Esophagus muscularis mucosa (tissue), 4 donors: ENCODE data around the gene DMPK.

Source experiments
- EP300 ChIP-seq: sonication (generic); formaldehyde crosslinking; IDR thresholded peaks from one replicate; pipeline ENCODE4 v1.6.1; 2017; ENCODE audit warnings: antibody characterized with exemption
- POLR2A ChIP-seq: fragments of 450-650 bp; IDR thresholded peaks from one replicate; pipeline ENCODE4 v1.6.1; 2017; ENCODE audit warnings: antibody characterized with exemption, moderate library complexity, mild to moderate bottlenecking, low read depth
- POLR2AphosphoS5 ChIP-seq, 2 donors: sonication (generic); formaldehyde crosslinking; IDR thresholded peaks; one replicate each; pipeline ENCODE4 v1.6.1; 2017; ENCODE audit warnings: antibody characterized with exemption in 2 of 2
- TF ChIP-seq, protein P1 (sequence below), 3 experiments: fragments of 200-600 bp in 2 of 3; fragments of 450-650 bp in 1 of 3; sonication (generic) in 2 of 3; IDR thresholded peaks; one replicate each; pipeline ENCODE4 v1.5.1; 2017 to 2019; ENCODE audit warnings: antibody characterized with exemption in 3 of 3, mild to moderate bottlenecking in 2 of 3, moderate library complexity in 1 of 3

- TF ChIP-seq, protein P1, sequence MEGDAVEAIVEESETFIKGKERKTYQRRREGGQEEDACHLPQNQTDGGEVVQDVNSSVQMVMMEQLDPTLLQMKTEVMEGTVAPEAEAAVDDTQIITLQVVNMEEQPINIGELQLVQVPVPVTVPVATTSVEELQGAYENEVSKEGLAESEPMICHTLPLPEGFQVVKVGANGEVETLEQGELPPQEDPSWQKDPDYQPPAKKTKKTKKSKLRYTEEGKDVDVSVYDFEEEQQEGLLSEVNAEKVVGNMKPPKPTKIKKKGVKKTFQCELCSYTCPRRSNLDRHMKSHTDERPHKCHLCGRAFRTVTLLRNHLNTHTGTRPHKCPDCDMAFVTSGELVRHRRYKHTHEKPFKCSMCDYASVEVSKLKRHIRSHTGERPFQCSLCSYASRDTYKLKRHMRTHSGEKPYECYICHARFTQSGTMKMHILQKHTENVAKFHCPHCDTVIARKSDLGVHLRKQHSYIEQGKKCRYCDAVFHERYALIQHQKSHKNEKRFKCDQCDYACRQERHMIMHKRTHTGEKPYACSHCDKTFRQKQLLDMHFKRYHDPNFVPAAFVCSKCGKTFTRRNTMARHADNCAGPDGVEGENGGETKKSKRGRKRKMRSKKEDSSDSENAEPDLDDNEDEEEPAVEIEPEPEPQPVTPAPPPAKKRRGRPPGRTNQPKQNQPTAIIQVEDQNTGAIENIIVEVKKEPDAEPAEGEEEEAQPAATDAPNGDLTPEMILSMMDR (IDR thresholded peaks at IDR 0.05) = no peak
- TF ChIP-seq POLR2A = no peak
- no peak for TF ChIP-seq EP300
- no peak for TF ChIP-seq POLR2AphosphoS5 (IDR thresholded peaks at IDR 0.05)
These were observed 13.7 kb downstream of the DMPK start for GRCh38 chr19:45768655-45768983.
